Chondrocyte (in vitro differentiated cells): ENCODE results near the gene KRT3. TPM values are rescaled to one million over a fixed set of nuclear protein-coding genes. Genes with fewer than 3 reads are reported as not detected.
"Not testable (repeated sequence)": the region's sequence is repeated elsewhere in the genome, so short reads cannot be mapped to it uniquely, and the experiment has no call there.

Experiments used
- DNase-seq: peaks from one replicate; pipeline ENCODE4 v3.0.0; 2021; ENCODE audit warnings: mixed read lengths, low spot score
- H3K27ac Mint-ChIP-seq: one replicate; pipeline ENCODE4 v1.8.0; 2021; ENCODE audit warnings: mild to moderate bottlenecking, moderate library complexity, mixed read lengths; ENCODE audit not compliant: unreplicated experiment
- H3K27me3 Mint-ChIP-seq: 2 replicates; pipeline ENCODE4 v1.8.0; 2021; ENCODE audit warnings: low read depth, mixed read lengths
- H3K36me3 Mint-ChIP-seq: 2 replicates; pipeline ENCODE4 v1.8.0; 2021; ENCODE audit warnings: low read depth, mixed read lengths
- H3K4me1 Mint-ChIP-seq: 2 replicates; pipeline ENCODE4 v1.8.0; 2021; ENCODE audit warnings: low read depth, mild to moderate bottlenecking, mixed read lengths
- H3K4me3 Mint-ChIP-seq: one replicate; pipeline ENCODE4 v1.8.0; 2021; ENCODE audit warnings: mild to moderate bottlenecking, moderate library complexity, mixed read lengths; ENCODE audit not compliant: unreplicated experiment
- H3K9me3 Mint-ChIP-seq: 2 replicates; pipeline ENCODE4 v1.8.0; 2021; ENCODE audit warnings: low read depth, mixed read lengths
- total RNA-seq: library from RNA; stranded (reverse); gene quantifications from 3 replicates; pipeline ENCODE4 v1.2.1, GENCODE V29; 2021
- TF ChIP-seq, protein P1 (sequence below): fragments of 200-600 bp; sonication (generic); IDR thresholded peaks from 2 replicates; pipeline ENCODE4 v1.5.0; 2021; ENCODE audit warnings: antibody characterized with exemption, mild to moderate bottlenecking, moderate library complexity

Gene KRT3
- total RNA-seq, 1 donor from 2014 or later: not detected

DNA sequence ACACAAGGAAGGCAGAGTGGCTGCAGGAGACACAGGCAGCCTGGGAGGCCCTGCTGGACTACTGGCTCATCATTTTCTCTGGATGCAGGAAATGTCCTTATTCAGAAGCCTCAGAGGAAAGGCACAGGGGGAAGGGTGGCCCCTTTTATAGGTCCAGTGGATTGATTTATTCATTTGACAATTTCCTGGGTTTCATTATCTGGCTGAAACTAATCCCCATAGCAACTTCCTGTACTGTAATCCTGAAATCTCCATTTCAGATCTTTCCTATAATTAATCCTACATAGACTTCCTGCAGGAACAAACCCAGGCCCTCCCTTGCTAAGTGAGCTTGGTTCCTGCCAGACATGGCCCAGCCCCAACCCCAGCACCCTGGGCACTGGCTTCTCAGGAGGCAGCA lies 41.8 kb downstream of the KRT3 start:
- DNase-seq: no peak
- H3K4me1 Mint-ChIP-seq: no peaks in the 10 kb centered on the region
- no peaks in the 10 kb centered on the region for H3K9me3 Mint-ChIP-seq
- H3K27me3 Mint-ChIP-seq: peaks cover 30% of the 10 kb centered on the region
- H3K27ac Mint-ChIP-seq: no peak overlapping the region
- TF ChIP-seq, protein P1, sequence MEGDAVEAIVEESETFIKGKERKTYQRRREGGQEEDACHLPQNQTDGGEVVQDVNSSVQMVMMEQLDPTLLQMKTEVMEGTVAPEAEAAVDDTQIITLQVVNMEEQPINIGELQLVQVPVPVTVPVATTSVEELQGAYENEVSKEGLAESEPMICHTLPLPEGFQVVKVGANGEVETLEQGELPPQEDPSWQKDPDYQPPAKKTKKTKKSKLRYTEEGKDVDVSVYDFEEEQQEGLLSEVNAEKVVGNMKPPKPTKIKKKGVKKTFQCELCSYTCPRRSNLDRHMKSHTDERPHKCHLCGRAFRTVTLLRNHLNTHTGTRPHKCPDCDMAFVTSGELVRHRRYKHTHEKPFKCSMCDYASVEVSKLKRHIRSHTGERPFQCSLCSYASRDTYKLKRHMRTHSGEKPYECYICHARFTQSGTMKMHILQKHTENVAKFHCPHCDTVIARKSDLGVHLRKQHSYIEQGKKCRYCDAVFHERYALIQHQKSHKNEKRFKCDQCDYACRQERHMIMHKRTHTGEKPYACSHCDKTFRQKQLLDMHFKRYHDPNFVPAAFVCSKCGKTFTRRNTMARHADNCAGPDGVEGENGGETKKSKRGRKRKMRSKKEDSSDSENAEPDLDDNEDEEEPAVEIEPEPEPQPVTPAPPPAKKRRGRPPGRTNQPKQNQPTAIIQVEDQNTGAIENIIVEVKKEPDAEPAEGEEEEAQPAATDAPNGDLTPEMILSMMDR: no peak
- H3K4me3 Mint-ChIP-seq: no peak overlapping the region
- no peaks in the 10 kb centered on the region for H3K36me3 Mint-ChIP-seq

DNA sequence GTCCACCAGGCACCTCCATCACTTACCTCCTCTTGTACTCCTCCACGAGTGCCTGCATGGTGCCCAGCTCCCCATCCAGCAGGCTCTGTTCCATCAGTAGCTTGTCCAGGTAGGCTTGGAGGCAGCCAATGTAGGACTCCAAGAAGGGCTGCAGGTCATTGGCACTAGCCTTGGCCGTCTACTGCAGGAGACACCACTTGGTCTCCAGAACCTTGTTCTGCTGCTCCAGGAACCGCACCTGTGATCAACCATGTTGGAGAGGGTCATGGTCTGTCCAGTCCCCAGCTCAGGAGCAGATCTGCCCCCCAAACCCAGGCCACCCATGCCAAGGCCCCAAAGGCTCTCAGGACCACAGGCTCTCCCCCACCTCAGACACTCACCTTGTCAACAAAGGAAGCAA lies 42.6 kb downstream of the KRT3 start:
- Mint-ChIP-seq H3K27me3 (peaks cover 36% of the 10 kb centered on the region), H3K27ac (no peak overlapping the region), H3K4me3 (no peak overlapping the region), H3K9me3 (no peaks in the 10 kb centered on the region), H3K36me3 (no peaks in the 10 kb centered on the region), H3K4me1 (no peaks in the 10 kb centered on the region)
- TF ChIP-seq, protein P1: no peak
- no peak for DNase-seq

DNA sequence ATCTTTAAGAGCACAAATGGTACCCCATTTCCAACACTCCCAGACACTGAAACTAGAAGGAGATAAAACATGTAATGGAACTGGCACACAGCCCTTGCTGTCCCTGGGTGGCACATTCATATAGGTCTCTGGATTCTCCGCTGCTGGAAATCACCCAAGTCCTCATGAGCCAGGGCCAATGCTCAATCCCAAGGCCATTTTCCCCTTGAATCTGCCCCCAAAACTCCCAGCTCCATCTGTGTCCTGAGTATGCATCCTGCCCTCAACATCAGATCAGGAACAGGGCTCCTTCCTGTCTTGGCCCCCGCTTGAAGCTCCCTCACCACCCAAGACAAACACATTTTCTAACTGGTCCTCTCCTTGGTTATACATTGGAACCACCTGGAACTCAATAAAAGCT lies 43.4 kb downstream of the KRT3 start:
- H3K9me3 Mint-ChIP-seq: no peaks in the 10 kb centered on the region
- TF ChIP-seq, protein P1: no peak
- DNase-seq: no peak
- H3K4me1 Mint-ChIP-seq: no peaks in the 10 kb centered on the region
- no peak overlapping the region for H3K4me3 Mint-ChIP-seq
- peaks cover 36% of the 10 kb centered on the region for H3K27me3 Mint-ChIP-seq
- H3K27ac Mint-ChIP-seq: no peak overlapping the region
- no peaks in the 10 kb centered on the region for H3K36me3 Mint-ChIP-seq

DNA sequence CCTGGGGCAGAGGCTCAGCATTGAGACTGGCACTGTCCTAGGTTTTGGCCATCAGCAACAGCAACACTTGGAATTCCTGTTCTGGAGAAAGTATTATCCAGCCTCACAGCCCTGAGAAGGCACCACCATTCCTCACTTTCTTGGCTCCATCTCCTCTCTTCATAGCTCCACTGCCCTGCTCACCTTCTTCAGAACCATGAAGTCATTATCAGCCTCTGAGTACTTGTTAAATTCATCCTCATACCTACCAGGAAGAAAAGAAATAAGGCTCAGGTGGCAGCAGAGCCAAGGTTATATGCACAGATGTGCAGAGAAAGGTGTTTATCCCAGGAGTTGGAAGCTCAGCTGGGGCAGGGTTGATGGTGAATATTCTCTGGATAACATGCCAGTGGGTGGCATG lies 44.1 kb downstream of the KRT3 start:
- H3K4me3 Mint-ChIP-seq: no peak overlapping the region
- H3K9me3 Mint-ChIP-seq: no peaks in the 10 kb centered on the region
- peaks cover 41% of the 10 kb centered on the region for H3K27me3 Mint-ChIP-seq
- no peaks in the 10 kb centered on the region for H3K36me3 Mint-ChIP-seq
- no peak for DNase-seq
- H3K27ac Mint-ChIP-seq: no peak overlapping the region
- no peaks in the 10 kb centered on the region for H3K4me1 Mint-ChIP-seq
- TF ChIP-seq, protein P1: no peak

DNA sequence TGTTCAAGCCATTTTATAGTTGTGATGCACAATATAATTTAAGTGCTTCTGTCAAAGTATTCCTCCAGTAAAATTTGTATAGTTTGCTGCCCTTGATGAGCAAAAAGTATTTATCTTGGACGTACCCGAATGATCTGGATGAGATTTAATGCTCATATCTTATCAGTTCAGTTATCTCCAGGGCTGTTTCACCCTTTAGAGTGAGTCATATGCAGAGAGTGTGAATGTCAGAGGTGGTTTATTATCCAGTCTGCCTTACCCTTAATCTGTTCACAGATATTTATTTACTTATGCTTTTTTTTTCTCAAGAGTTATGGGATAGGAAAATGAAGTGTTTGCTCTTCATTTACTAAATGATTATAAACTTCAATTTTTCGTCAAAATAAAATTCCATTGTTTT lies 45.4 kb downstream of the KRT3 start:
- H3K27ac Mint-ChIP-seq, H3K4me1 Mint-ChIP-seq, H3K36me3 Mint-ChIP-seq, H3K4me3 Mint-ChIP-seq, H3K9me3 Mint-ChIP-seq, DNase-seq: not testable (repeated sequence)
- H3K27me3 Mint-ChIP-seq: peaks cover 53% of the 10 kb centered on the region

DNA sequence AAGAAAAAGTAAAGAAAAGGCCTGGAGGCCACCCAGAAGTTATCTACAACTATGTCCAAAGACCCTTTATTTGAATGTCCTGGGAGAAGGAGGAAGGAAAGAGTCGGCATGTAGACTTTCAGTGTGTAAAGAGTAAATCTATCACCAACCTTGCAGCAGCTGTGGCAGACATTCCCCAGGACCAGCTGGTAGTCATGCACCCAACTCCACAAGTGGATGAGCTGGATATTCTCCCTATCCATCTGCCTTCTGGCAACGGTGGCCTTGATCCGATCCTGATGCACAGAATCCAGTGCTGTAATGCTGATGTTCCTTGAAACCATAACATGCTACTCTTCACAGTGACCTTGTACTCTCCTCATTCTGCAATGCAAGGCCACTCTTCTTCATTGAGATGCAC lies 46.1 kb downstream of the KRT3 start:
- Mint-ChIP-seq H3K36me3 (no peaks in the 10 kb centered on the region), H3K27ac (no peak overlapping the region), H3K27me3 (peaks cover 58% of the 10 kb centered on the region), H3K4me1 (no peaks in the 10 kb centered on the region), H3K4me3 (no peak overlapping the region), H3K9me3 (no peaks in the 10 kb centered on the region)
- no peak for DNase-seq
- TF ChIP-seq, protein P1: no peak
